Occipital lobe (tissue), 2 donors: Measurements from ENCODE around the gene SHQ1. TPM values are rescaled to one million over a fixed set of nuclear protein-coding genes. Genes with fewer than 3 reads are reported as not detected.
"Not testable (repeated sequence)": the region's sequence is repeated elsewhere in the genome, so short reads cannot be mapped to it uniquely, and the experiment has no call there.

ENCODE experiments used
- DNase-seq: peaks from one replicate; lab custom pipeline; 2025; lab: John Stamatoyannopoulos, UW
- total RNA-seq: library from RNA; depleted of rRNA; stranded (reverse); fragments of >200 nt; gene quantifications from one replicate; pipeline ENCODE4 v1.2.3, GENCODE V29; 2014

SHQ1 gene
- total RNA-seq, 1 donor from 2014 or later: 24.8 TPM

DNA sequence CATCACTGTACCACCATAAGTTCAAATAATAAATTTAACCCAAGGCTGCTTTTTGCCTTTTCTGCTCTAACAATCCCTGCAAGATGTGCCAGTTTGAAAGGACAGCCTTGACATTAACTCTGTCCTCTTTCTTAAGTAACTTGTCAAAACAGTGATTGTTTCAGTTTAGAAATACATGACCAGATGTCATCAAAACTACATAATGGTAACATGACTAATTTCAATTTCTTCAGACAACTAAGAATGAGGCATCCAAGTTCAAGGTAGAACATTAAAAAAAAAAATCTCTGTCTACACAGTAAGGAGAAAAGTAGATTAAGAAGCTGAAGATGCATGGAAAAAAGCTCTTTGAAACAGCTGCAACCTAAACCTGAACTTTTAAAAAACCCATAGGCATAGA, 47.4 kb downstream of the SHQ1 start:
- DNase-seq: no peak

GRCh38 chr3:72798552-72799195, 49.6 kb downstream of the SHQ1 start:
- no peak for DNase-seq

DNA sequence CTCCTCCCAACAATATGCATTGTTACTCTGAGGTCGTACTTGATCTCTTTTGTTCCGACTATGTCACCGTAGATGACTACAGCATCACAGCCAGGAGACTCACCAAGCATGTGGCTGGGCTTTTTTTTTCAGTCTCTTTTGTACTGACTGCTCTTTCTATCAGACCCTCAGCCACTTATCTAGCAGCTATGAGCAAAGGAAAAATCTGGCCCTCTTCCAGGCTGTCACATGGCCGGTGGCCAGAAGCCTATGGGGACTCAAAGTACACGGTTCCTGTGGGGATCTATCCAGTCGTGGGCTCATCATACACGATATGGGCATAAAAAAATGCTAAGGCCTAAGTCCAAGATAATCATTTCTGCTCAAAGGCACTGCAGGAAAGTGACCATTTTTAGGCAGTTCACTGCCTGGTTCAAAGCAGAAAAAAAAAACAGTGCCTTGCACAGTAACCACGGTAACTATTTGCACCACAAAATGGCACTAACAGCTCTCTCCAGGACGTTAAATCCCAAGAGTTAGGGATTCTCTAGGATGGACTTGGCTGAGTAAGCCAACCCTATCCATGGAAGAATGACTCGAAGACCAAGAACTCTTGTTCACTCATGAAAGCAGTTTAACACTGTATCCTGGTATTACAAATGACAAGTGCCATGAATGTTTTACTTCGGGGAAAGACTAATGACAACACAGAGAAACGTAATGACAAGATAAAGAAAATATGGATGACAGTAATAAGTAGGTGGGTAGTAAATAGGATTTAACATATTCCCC, 50.3 kb downstream of the SHQ1 start:
- no peak for DNase-seq

DNA sequence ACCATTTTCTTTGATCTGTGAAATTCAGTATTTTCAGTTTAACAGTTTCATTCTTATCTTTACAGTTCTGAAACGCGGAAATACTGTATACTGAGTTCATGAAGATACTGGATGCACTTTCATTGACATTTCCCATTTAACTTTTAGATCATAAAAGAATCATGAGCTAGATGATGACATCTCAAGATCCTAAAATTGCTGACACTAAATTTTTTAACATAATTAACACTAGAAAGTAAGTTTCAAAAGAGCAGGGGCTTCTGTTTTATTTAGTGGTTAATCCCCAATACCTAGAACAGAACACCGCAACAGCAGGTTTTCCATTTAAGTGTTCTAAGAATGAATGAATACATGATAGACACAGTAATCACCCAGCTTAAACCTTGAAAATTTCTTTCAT, 54.2 kb downstream of the SHQ1 start:
- no peak for DNase-seq

- DNase-seq: no peak
These were observed 57.1 kb downstream of the SHQ1 start for GRCh38 chr3:72791161-72791560.

DNA sequence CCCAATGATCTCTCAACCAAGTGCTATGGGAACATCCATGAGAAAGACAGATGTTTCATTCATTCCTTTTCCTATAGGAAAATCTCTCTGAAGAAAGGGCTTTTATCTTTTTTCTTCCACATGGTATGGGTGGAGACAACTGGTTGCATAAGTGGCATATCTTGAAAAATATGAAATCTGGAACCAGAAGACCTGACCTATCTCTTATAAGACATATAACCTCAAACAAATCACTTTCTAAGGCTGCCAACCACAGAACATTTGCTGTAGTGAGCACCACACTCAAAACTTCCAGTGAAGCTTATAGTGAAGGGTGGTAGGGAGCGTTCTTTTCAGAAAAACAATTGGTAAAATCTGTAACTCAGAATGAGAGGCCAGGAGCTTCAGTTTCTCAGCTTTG, 58.5 kb downstream of the SHQ1 start:
- no peak for DNase-seq

- not testable (repeated sequence) for DNase-seq
These were observed 60.0 kb downstream of the SHQ1 start for GRCh38 chr3:72788232-72788631.

DNA sequence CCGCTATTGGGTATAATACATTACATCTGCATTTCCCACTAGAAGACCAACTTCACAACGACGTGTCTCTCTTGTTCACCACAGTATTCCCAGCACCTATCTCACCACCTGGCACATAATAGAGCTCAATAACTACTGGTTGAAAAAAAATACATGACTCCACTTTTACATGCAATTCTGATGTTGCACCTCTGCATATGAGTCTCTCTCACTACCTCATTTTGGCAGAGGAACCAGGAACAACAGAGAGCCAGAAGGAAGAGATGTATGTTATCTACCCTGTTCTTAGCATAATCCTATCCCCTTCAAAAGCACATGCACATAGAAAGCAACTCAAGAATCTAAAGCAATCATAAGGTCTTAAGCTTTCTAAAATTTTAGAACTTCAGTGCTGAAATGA, 61.6 kb downstream of the SHQ1 start:
- no peak for DNase-seq

GRCh38 chr3:72784226-72784625, 64.0 kb downstream of the SHQ1 start:
- DNase-seq: no peak

GRCh38 chr3:72782521-72782920, 65.7 kb downstream of the SHQ1 start:
- no peak for DNase-seq

DNA sequence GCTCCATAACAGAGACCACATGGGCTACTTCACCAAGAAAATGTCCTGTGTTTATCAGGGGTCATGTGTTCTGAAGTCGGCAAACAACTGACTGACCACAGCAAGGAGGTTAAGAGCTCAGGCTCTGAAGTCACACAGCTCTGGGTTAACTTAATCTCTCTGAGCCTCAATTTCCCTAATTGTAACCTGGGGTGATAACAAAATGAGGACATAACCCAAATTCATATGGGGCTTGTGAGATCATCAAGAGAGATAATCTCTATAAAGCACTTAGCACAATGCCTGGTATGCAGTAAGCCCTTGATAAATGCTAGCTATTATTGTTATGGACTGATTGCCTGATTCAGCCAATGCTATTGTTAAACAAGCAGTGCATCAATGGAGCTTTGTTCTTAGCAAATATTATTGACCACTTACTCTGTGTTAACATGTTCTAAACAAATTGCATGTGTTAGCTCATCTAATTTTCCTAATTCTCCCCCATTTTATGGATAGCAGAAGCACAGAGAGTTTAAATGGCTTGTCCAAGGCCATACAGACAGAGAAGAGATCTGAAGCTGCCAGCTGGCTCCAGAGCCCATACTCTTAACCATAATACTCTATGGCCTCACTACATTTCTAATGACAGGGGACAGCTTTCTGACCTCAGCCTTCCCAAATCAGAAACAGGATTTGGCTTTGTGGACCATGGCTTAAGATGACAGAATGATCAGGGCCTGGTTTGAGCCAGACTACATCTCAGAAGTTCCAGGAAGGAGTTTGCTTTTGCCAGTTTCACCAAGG, 78.3 kb downstream of the SHQ1 start:
- DNase-seq: no peak

DNA sequence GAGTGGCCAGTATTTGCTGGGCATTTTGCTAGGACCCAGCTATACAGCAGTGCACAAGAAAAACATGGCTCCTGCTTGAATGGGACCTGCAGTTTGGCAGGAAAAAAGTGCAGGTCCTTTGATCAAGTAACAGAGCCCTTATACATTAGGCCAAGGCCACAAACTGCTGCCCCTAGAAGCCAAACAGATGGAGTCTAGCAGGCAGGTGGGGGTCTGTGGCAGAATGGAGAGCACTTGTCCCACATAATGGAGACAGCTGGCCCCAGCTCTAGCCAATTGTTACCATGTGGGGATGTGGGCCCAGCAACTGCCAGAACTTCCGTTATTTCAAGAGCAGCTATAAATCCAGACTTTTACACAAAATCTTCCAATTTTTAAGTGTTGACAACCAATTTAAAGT, 79.3 kb downstream of the SHQ1 start:
- DNase-seq: no peak

GRCh38 chr3:72768481-72768880, 79.8 kb downstream of the SHQ1 start:
- DNase-seq: no peak

DNA sequence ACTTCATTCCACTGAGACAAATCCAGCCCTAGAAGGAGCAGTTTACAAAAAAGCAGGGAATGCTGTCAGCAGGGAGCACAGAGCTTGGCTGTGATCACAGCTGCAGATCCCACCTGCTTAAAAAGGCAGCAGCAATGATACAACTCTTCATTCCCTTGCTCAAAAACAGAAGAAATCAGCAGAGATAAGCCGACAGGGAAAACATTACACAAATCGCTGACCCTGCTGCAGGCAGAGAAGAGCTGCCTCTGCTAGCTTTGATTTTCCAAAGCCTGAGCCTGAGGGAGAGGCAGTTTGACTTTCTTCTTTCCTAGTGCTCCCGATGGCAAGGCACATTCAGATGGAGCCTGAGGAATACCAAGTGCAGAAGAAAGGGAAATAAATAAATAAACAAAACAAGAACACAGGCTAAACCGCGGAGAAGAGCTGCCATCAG, 80.2 kb downstream of the SHQ1 start:
- DNase-seq: no peak

GRCh38 chr3:72766866-72767265, 81.4 kb downstream of the SHQ1 start:
- DNase-seq: no peak

DNA sequence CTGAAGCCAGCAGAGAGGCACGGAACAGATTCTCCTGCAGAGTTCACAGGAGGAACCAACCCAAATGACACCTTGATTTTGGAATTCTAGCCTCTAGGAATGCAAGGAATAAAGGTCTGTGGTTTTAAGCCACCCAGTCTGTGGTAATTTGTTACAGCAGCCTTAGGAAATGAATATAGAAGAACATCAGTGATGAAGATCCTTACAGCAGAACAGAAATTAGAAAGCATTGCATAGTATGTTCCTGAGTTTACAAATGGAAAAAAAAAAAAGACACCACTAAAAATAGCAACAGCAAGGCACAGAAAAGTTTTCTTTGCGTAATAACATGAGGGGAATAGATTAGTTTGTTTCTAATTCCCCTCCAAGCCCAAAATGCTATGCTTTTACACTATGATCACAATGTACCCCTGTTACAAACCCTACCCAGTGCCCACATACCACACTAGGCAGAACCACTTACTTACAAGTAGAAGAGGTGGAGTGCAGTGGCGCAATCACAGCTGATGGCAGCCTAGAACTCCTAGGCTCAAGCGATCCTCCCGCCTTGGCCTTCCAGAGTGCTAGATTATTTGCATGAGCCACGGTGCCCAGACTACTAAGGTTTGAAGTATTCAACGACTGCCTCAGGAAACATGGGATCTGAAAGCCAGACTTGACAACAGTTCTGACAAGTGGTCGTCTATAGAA, 84.3 kb downstream of the SHQ1 start:
- DNase-seq: no peak

GRCh38 chr3:72761410-72761809, 86.8 kb downstream of the SHQ1 start:
- no peak for DNase-seq

- DNase-seq: no peak
These were observed 88.0 kb downstream of the SHQ1 start for GRCh38 chr3:72760225-72760624.

DNA sequence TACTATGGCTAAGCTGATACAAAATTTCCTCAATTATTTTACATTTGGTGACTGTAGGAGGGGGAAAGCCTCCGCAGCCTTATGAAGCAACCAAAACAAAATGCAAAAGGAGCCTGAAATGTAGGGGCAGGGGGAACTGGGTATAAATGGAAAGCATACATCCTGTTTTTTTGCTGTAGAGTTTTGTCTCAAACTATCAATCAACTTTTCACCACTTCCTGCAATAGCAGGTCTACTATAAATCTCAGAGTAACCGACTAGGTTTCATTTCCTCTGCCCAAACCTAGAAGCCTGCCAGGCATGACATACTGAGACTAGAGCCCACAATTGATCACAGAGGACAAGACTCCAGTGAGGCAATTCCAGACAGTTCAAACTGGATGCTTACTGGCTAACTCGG, 91.3 kb downstream of the SHQ1 start:
- DNase-seq: no peak

DNA sequence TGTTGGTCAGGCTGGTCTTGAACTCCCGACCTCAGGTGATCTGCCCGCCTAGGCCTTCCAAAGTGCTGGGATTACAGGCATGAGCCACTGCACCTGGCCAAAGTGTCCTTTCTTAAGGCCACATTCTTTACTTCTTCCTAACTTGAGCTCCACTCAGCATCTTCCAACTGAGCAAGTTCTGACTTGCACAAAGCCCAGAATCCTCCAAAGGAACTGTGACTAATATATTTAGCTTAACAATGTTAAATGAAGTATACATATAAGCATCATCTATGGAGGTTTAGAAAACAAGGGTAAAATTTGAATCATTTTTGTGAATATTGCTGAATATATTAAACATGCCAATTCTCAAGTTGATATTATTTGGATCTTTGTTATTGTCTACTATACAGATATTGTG, 93.7 kb downstream of the SHQ1 start:
- no peak for DNase-seq

GRCh38 chr3:72753495-72753894, 94.8 kb downstream of the SHQ1 start:
- no peak for DNase-seq

GRCh38 chr3:72750405-72750965, 97.8 kb downstream of the SHQ1 start:
- no peak for DNase-seq
